ENCODE results near the gene VWA2.

- TF ChIP-seq POLR2A (IDR thresholded peaks at IDR 0.05): no peak
- TF ChIP-seq, protein P1, sequence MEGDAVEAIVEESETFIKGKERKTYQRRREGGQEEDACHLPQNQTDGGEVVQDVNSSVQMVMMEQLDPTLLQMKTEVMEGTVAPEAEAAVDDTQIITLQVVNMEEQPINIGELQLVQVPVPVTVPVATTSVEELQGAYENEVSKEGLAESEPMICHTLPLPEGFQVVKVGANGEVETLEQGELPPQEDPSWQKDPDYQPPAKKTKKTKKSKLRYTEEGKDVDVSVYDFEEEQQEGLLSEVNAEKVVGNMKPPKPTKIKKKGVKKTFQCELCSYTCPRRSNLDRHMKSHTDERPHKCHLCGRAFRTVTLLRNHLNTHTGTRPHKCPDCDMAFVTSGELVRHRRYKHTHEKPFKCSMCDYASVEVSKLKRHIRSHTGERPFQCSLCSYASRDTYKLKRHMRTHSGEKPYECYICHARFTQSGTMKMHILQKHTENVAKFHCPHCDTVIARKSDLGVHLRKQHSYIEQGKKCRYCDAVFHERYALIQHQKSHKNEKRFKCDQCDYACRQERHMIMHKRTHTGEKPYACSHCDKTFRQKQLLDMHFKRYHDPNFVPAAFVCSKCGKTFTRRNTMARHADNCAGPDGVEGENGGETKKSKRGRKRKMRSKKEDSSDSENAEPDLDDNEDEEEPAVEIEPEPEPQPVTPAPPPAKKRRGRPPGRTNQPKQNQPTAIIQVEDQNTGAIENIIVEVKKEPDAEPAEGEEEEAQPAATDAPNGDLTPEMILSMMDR (IDR thresholded peaks at IDR 0.05): no peak
Observed at GRCh38 chr10:114266521-114266920, 27.5 kb downstream of the VWA2 start.

Measured in uterus (tissue), 2 donors.